A673 (cell line): ENCODE data around the gene VWF.

ENCODE experiments used
- CTCF ChIP-seq: fragments of 300-800, 200-600 bp; sonication (generic); conservative IDR thresholded peaks from 2 replicates; pipeline ENCODE4 v1.5.1; 2017; ENCODE audit warnings: low read depth, mild to moderate bottlenecking, antibody characterized with exemption, low read length, moderate library complexity, mixed read lengths
- EZH2 ChIP-seq: fragments of 200-600 bp; sonication (generic); IDR thresholded peaks from 2 replicates; pipeline ENCODE4 v1.6.1; 2017; ENCODE audit warnings: borderline replicate concordance, low read depth, mild to moderate bottlenecking, mixed read lengths, antibody characterized with exemption, low read length; ENCODE audit not compliant: poor library complexity, severe bottlenecking

GRCh38 chr12:6066651-6067050 lies 57.8 kb downstream of the VWF start:
- TF ChIP-seq CTCF (no peak), EZH2 (no peak)
